Testis (tissue), 3 donors: ENCODE results near the gene YJU2. TPM values are rescaled to one million over a fixed set of nuclear protein-coding genes. Genes with fewer than 3 reads are reported as not detected.
"Not testable (repeated sequence)": the region's sequence is repeated elsewhere in the genome, so short reads cannot be mapped to it uniquely, and the experiment has no call there.

Experiments used
- DNase-seq: peaks from one replicate; pipeline ENCODE4 v3.0.0-alpha.2; 2019
- H3K27ac ChIP-seq, 2 donors: fragments of 200-600 bp; sonication (generic); one replicate each; pipeline ENCODE4 v1.5.1; 2019
- H3K27me3 ChIP-seq: fragments of 200-600 bp; sonication (generic); one replicate; pipeline ENCODE4 v1.5.1; 2019
- H3K36me3 ChIP-seq: fragments of 200-600 bp; sonication (generic); one replicate; pipeline ENCODE4 v1.5.1; 2017; ENCODE audit warnings: low read depth; ENCODE audit errors: missing control alignments
- H3K4me1 ChIP-seq: fragments of 200-600 bp; sonication (generic); one replicate; pipeline ENCODE4 v1.5.1; 2019
- H3K4me3 ChIP-seq, 2 donors: fragments of 200-600 bp; sonication (generic); one replicate each; pipeline ENCODE4 v1.5.1; 2017 to 2019
- H3K9me3 ChIP-seq: fragments of 200-600 bp; sonication (generic); one replicate; pipeline ENCODE4 v1.5.1; 2017
- CTCF ChIP-seq, 3 experiments: fragments of 450-650 bp in 2 of 3; fragments of 200-600 bp in 1 of 3; sonication (generic) in 1 of 3; IDR thresholded peaks; one replicate each; pipeline ENCODE4 v1.5.1; 2016 to 2019; ENCODE audit warnings: antibody characterized with exemption in 3 of 3, mild to moderate bottlenecking in 2 of 3, moderate library complexity in 1 of 3
- POLR2A ChIP-seq: fragments of 450-650 bp; IDR thresholded peaks from one replicate; pipeline ENCODE4 v1.6.1; 2017; ENCODE audit warnings: antibody characterized with exemption, mild to moderate bottlenecking, moderate library complexity
- WGBS, 2 donors: methylation state at CpG; one replicate each; pipeline ENCODE4 v1.1.5; 2018; 5-methylcytosine and 5-hydroxymethylcytosine counted together
- intact Hi-C: fragments of 100-400 bp; cut with DNase I; formaldehyde crosslinking; loops from one replicate; pipeline ENCODE4 v1.15.1; 2023; ENCODE audit warnings: low total_unique reads
- polyA plus RNA-seq: library from polyadenylated mRNA; stranded (reverse); fragments of 350-450 nt; fragmentation: Illumina TruSeq; extraction: RNeasy Lipid Tissue Mini Kit (QIAGEN cat#74804); gene quantifications from one replicate; pipeline ENCODE4 v1.2.3, GENCODE V29; 2014; ENCODE audit warnings: low read depth, low replicate concordance; ENCODE audit not compliant: insufficient read depth
- total RNA-seq, 2 donors: library from RNA; depleted of rRNA; stranded (reverse); fragments of >200 nt; gene quantifications; one replicate each; pipeline ENCODE4 v1.2.3, GENCODE V29; 2016

YJU2 gene
- total and polyA plus RNA-seq, 3 donors from 2014 or later: 26.1 to 36.6 (median 31.1) TPM

- Histone ChIP-seq H3K27ac (no peak overlapping the region), H3K4me1 (peaks cover 6% of the 10 kb centered on the region), H3K4me3 (no peak overlapping the region), H3K36me3 (no peaks in the 10 kb centered on the region), H3K27me3 (no peaks in the 10 kb centered on the region), H3K9me3 (no peaks in the 10 kb centered on the region)
- DNase-seq: no peak
- no peak for TF ChIP-seq POLR2A
- TF ChIP-seq CTCF (IDR thresholded peaks at IDR 0.05): no peak
- intact Hi-C loops: no loop called here
Observed at GRCh38 chr19:4227771-4228170, 19.1 kb upstream of the YJU2 start.

- H3K9me3 ChIP-seq: no peaks in the 10 kb centered on the region
- DNase-seq: no peak
- no peaks in the 10 kb centered on the region for H3K36me3 ChIP-seq
- TF ChIP-seq CTCF (IDR thresholded peaks at IDR 0.05): no peak
- TF ChIP-seq POLR2A: no peak
- no peak overlapping the region for H3K27ac ChIP-seq
- no peak overlapping the region for H3K4me3 ChIP-seq
- H3K27me3 ChIP-seq: no peaks in the 10 kb centered on the region
- peaks cover 6% of the 10 kb centered on the region for H3K4me1 ChIP-seq
- 77 to 86% methylated on average over 2 of the region's 2 CpGs for WGBS, 2 donors
- intact Hi-C loops: no loop called here
Observed at GRCh38 chr19:4228765-4229178, 18.1 kb upstream of the YJU2 start.

- Histone ChIP-seq H3K4me3 (no peak within 1 kb of the TSS), H3K36me3 (no peaks in the 10 kb centered on the region), H3K4me1 (peaks cover 6% of the 10 kb centered on the region), H3K9me3 (no peaks in the 10 kb centered on the region), H3K27me3 (no peaks in the 10 kb centered on the region), H3K27ac (no peak within 1 kb of the TSS)
- intact Hi-C loops: no loop called here
- WGBS, 2 donors: 26 to 28% methylated on average over 18 to 19 of the region's 19 CpGs
- DNase-seq: peak; percentile 23
- no peak for TF ChIP-seq CTCF (IDR thresholded peaks at IDR 0.05)
- no peak for TF ChIP-seq POLR2A
Observed at GRCh38 chr19:4229179-4229931, 17.5 kb upstream of the YJU2 start, which contains the start of gene EBI3. Gene EBI3 (plus strand): TSS chr19:4229523. CDS start chr19:4229551, 28 bp downstream.

- H3K27me3 ChIP-seq, intact Hi-C loops, H3K9me3 ChIP-seq, H3K27ac ChIP-seq, DNase-seq, H3K4me1 ChIP-seq, H3K36me3 ChIP-seq, H3K4me3 ChIP-seq: not testable (repeated sequence)
- 94 to 98% methylated on average over 6 of the region's 6 CpGs for WGBS, 2 donors
Observed at GRCh38 chr19:4230237-4230636, 16.6 kb upstream of the YJU2 start.

GRCh38 chr19:4231521-4231920, 15.4 kb upstream of the YJU2 start:
- H3K27ac ChIP-seq, H3K9me3 ChIP-seq, H3K4me3 ChIP-seq, H3K27me3 ChIP-seq, H3K36me3 ChIP-seq, intact Hi-C loops, DNase-seq, H3K4me1 ChIP-seq: not testable (repeated sequence)
- 88 to 96% methylated on average over 6 of the region's 6 CpGs for WGBS, 2 donors

- H3K9me3 ChIP-seq, intact Hi-C loops, H3K4me1 ChIP-seq, H3K4me3 ChIP-seq, H3K27me3 ChIP-seq, H3K27ac ChIP-seq, H3K36me3 ChIP-seq, DNase-seq: not testable (repeated sequence)
- 69 to 84% methylated on average over 5 of the region's 5 CpGs for WGBS, 2 donors
Observed at GRCh38 chr19:4232139-4232538, 14.7 kb upstream of the YJU2 start.
